Glutamatergic neuron (in vitro differentiated cells): Measurements from ENCODE around the gene SATB1. TPM values are rescaled to one million over a fixed set of nuclear protein-coding genes. Genes with fewer than 3 reads are reported as not detected.

Experiments
- DNase-seq: peaks from one replicate; pipeline ENCODE4 v3.0.0; 2022
- H3K27ac Mint-ChIP-seq: one replicate; pipeline ENCODE4 v1.8.0; 2020; ENCODE audit warnings: mild to moderate bottlenecking, mixed read lengths, inconsistent platforms; ENCODE audit not compliant: unreplicated experiment
- H3K27me3 Mint-ChIP-seq: one replicate; pipeline ENCODE4 v1.8.0; 2020; ENCODE audit warnings: mild to moderate bottlenecking, moderate library complexity, mixed read lengths, inconsistent platforms; ENCODE audit not compliant: unreplicated experiment
- H3K36me3 Mint-ChIP-seq: one replicate; pipeline ENCODE4 v1.8.0; 2020; ENCODE audit warnings: mild to moderate bottlenecking, mixed read lengths, inconsistent platforms; ENCODE audit not compliant: unreplicated experiment
- H3K4me1 Mint-ChIP-seq: one replicate; pipeline ENCODE4 v1.8.0; 2020; ENCODE audit warnings: mild to moderate bottlenecking, low read depth, mixed read lengths, inconsistent platforms; ENCODE audit not compliant: unreplicated experiment
- H3K4me3 Mint-ChIP-seq: one replicate; pipeline ENCODE4 v1.8.0; 2020; ENCODE audit warnings: mild to moderate bottlenecking, mixed read lengths, inconsistent platforms; ENCODE audit not compliant: unreplicated experiment
- H3K9me3 Mint-ChIP-seq: one replicate; pipeline ENCODE4 v1.8.0; 2020; ENCODE audit warnings: mild to moderate bottlenecking, moderate library complexity, mixed read lengths, inconsistent platforms; ENCODE audit not compliant: unreplicated experiment
- total RNA-seq: library from RNA; stranded (reverse); fragmentation: NEBNext Ultra II Directional; extraction: Animal tissue kit (Norgen Biotek cat#: 25700); gene quantifications from one replicate; pipeline ENCODE4 v1.2.1, GENCODE V29; 2021; ENCODE audit not compliant: unreplicated experiment
- TF ChIP-seq, protein P1 (sequence below): fragments of 200-600 bp; sonication (generic); IDR thresholded peaks from one replicate; pipeline ENCODE4 v1.5.0; 2021; ENCODE audit not compliant: partially characterized antibody, unreplicated experiment

The SATB1 gene
- total RNA-seq, 1 donor from 2014 or later, result 80.5 TPM

DNA sequence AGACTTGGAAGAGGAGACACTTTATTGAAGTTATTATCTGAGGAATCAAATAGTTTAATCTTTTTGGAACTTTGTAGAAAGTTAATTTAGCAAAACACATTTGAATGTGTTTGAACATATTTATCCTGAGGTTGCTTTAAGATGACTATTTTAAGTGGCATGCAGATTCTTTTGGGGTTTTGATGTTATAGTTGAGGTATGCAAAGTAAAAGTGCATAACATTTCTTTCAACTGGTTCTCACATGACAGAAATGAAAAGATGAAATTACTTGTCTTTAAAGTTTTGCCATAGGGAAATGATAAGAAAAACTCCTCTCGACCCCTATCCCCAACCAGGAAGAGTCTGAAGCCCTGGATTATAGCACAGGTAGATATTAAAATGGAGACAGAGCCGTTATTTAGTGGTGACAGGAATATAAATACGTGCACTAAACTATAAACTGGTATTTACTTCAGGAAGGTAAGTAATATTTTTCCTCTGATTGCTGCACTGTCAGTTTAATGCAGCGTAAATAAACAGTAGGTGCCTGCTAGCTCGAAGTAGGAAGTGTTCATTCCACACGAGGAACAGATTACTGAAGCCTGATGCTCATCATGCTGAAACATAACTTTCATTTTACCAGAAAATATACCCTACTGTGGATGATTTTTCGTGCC, 15.1 kb upstream of the SATB1 start:
- H3K36me3 Mint-ChIP-seq, result no peaks in the 10 kb centered on the region
- H3K4me3 Mint-ChIP-seq, result no peak overlapping the region
- TF ChIP-seq, protein P1, sequence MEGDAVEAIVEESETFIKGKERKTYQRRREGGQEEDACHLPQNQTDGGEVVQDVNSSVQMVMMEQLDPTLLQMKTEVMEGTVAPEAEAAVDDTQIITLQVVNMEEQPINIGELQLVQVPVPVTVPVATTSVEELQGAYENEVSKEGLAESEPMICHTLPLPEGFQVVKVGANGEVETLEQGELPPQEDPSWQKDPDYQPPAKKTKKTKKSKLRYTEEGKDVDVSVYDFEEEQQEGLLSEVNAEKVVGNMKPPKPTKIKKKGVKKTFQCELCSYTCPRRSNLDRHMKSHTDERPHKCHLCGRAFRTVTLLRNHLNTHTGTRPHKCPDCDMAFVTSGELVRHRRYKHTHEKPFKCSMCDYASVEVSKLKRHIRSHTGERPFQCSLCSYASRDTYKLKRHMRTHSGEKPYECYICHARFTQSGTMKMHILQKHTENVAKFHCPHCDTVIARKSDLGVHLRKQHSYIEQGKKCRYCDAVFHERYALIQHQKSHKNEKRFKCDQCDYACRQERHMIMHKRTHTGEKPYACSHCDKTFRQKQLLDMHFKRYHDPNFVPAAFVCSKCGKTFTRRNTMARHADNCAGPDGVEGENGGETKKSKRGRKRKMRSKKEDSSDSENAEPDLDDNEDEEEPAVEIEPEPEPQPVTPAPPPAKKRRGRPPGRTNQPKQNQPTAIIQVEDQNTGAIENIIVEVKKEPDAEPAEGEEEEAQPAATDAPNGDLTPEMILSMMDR, result no peak
- H3K27ac Mint-ChIP-seq, result no peak overlapping the region
- H3K4me1 Mint-ChIP-seq, result peaks cover 15% of the 10 kb centered on the region
- H3K9me3 Mint-ChIP-seq, result peaks cover 2% of the 10 kb centered on the region
- no peak for DNase-seq
- H3K27me3 Mint-ChIP-seq, result peaks cover 10% of the 10 kb centered on the region

DNA sequence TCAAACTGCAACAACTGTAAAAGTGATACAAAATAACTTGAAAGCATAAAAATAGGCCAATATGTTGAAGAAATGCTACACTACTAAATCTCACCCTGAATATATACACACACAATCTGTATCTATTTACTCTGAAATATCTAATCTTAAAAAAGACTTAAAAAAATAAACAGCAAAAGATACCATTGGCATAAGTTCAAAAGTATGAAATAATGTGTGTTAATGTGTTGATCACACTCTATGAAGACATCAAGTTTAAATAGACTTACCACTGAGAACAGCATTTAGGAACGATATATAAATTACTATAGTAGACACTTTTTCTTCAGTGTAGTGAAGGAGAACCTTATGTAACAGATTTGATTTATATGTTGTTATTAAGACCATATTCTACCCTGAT, 14.1 kb upstream of the SATB1 start:
- Mint-ChIP-seq H3K4me1 (peaks cover 20% of the 10 kb centered on the region), H3K9me3 (peaks cover under 1% of the 10 kb centered on the region), H3K27ac (no peak overlapping the region), H3K36me3 (no peaks in the 10 kb centered on the region), H3K4me3 (no peak overlapping the region), H3K27me3 (peaks cover 8% of the 10 kb centered on the region)
- DNase-seq, result no peak
- TF ChIP-seq, protein P1, result no peak

DNA sequence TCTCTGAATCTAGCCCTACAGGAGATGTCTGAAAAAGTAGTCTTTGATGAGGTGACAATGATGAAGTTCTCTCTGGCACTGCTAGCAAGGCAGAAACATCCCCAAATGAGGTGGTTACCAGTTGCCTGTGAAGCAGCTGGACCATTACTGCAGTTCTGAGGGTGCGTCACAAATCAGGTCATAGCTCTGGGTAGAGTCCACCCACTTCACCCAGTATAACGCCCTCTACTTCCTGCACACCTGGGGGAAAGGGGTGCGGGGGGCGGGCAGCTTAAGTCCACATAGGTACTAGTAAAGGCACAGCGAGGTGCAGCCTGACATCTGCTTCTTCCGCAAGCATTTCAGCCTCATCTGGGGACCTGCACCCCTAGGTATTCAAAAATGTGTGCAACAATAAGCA, 13.4 kb upstream of the SATB1 start:
- TF ChIP-seq, protein P1, result no peak
- no peak for DNase-seq
- no peaks in the 10 kb centered on the region for H3K36me3 Mint-ChIP-seq
- peaks cover 7% of the 10 kb centered on the region for H3K27me3 Mint-ChIP-seq
- H3K4me3 Mint-ChIP-seq, result no peak overlapping the region
- no peaks in the 10 kb centered on the region for H3K9me3 Mint-ChIP-seq
- peaks cover 20% of the 10 kb centered on the region for H3K4me1 Mint-ChIP-seq
- no peak overlapping the region for H3K27ac Mint-ChIP-seq

DNA sequence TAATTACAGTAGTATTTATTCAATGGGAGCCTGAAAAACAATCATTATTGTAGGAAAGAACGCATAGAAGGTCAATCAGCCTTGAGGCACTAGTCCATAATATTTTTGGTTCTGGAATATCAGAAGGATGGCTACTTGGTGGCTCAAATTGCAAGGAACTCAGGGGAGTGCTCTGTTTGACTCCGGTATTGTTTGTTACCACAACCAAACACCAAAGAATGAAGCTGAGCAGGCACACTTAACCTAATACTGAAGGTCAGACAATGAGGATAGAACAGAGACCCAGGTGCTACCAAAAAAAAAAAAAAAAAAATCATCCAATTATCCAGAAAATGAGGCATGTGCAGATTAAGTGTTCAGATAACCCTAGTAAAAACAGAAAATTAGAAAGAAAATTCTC, 11.1 kb upstream of the SATB1 start:
- DNase-seq, result no peak
- Mint-ChIP-seq H3K4me3 (no peak overlapping the region), H3K27ac (no peak overlapping the region), H3K36me3 (no peaks in the 10 kb centered on the region), H3K27me3 (no peaks in the 10 kb centered on the region), H3K9me3 (no peaks in the 10 kb centered on the region), H3K4me1 (peaks cover 18% of the 10 kb centered on the region)
- TF ChIP-seq, protein P1, result no peak

DNA sequence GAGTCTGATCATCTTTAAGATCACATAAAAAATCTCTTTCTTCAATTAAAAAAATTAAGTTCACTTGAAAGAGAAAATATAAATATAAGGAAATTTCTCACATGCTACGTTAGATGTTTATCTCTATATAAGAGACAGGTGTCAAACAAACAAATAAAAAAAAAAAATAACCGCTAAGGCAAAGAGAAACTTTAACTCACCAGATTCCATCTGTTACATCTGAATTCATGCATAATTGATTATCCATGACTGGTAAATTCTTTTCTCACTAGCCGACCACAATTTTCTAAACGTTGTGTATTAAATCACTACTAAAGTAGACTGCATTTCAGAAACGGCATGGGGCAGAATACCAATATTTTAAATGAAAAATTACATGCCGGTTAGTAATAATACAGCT, 9.6 kb upstream of the SATB1 start:
- Mint-ChIP-seq H3K4me1 (peaks cover 18% of the 10 kb centered on the region), H3K4me3 (peak overlapping the region; percentile 52), H3K27me3 (no peaks in the 10 kb centered on the region), H3K36me3 (no peaks in the 10 kb centered on the region), H3K9me3 (no peaks in the 10 kb centered on the region), H3K27ac (no peak overlapping the region)
- TF ChIP-seq, protein P1, result no peak
- no peak for DNase-seq
